GM19351 (cell line): ENCODE results near the gene LIN7A.
"Not testable (repeated sequence)": the region's sequence is repeated elsewhere in the genome, so short reads cannot be mapped to it uniquely, and the experiment has no call there.

Experiments
- ATAC-seq: cut with Tn5 transposase; IDR thresholded peaks from one replicate; pipeline ENCODE4 v1.9.1; 2021; ENCODE audit warnings: mild to moderate bottlenecking, moderate library complexity; ENCODE audit not compliant: unreplicated experiment

LIN7A gene

DNA sequence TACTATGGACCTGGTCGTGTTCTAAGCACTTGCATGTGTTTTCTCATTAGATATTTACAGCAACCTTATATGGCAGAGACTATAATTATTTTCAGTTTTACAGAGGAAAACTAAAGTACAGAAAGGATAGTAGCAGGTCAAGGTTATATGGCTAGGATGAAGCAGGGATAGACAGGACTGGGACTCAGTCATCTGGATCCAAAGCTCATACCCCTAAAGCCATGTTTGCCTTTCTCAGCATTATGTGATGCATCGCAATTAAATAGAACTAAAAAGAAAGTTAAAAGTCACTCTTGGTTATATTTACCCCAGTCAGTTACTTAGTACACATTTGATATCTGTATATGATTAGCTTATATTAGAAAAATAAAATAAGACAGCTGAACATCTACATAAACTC, 13.3 kb downstream of the LIN7A start:
- no peak for ATAC-seq

DNA sequence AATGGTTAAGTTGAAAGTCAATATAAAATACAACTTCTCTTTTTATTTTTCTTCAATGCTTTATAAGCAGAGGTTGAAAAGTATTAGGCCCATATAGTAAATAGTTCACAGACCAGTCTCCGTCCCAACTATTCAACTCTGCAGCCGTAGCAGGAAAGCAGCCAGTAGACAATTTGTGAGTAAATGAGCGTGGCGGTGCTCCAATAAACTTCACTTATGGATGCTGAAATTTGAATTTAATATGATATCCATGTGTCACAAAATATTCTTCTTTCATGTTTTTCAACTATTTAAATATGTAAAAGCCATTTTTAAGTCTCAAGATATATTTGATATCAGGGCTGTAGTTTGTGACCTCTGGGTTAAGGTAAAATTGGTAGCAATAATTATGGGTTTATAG, 17.7 kb downstream of the LIN7A start:
- ATAC-seq: no peak

DNA sequence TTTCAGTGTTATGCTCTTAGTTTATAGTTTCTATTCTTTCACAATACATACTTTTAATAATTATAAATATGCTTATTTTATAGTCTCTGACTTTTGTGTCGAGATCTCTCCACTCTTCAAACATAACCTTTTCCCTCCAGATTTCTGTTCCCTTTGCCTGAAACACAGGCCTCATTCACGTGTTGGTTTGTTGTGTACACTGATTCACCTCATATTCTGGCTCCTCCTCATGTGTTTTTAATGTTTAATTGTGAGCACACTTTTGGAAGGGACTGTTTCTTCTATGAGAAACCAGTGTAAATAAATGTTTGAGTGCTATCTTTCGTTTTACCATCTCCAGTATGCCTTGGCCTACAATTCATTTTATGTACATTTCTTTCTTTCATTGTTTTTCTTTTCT, 20.1 kb downstream of the LIN7A start:
- ATAC-seq: no peak

DNA sequence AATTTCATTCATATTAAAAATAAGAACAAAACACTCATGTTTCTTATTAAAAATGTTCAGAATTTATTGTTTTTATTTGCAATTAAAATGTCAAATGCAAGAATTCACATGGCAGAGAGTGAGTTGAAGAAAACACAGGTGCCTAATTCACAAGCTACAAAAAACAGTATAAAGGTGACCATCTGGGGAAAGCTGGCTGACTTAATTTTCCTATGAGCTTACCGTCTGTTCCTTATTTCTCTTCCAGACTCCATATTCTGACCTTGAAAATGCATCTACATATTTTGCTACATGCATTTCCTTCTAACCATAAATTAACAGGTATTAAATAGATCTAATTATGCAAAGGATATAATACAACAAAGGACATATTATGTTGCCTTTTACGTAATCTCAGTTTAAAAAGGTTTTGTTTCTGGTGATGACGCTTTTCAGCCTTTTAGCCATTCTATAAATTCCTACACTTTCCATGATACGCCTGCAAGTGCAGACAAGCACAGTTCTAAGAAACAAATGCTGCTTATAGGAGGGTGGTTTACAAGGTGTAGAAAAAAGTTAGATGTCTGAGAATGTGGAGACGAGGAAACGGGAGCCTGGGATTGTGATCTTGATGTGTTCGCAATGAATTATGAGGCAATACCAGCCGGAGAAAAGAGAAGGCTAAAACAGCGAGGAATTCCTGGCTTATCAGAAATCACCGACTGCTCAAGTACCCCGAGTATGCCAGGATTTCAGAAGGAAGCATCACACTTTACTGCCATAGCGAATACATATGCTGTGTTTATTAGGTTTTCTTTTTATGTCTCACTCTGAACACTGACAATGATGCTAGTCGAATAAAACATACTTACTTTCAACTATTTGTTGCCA, 24.6 kb downstream of the LIN7A start:
- ATAC-seq: no peak

GRCh38 chr12:80909370-80909769, 28.4 kb downstream of the LIN7A start:
- ATAC-seq: no peak

GRCh38 chr12:80902711-80903110, 35.0 kb downstream of the LIN7A start:
- no peak for ATAC-seq

- no peak for ATAC-seq
Measured at GRCh38 chr12:80901661-80902060, 36.1 kb downstream of the LIN7A start.

DNA sequence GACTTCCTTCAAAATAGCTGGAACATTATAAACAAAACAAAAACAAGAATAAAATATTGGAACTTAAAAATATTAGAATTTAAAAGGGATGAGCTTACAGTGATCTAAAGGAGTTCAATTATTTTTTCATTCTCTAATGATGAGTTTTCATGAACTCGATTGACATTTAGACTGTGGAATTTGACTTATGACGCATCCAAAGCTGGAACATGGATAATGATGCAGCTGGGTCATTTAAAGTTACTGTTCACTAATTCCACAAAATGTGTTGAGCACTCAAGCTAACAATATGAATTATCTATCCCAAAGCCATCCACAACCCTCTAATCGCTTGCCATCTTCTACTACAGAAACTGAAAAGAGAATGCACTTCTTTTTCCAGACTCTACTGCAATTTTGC, 42.5 kb downstream of the LIN7A start:
- no peak for ATAC-seq

DNA sequence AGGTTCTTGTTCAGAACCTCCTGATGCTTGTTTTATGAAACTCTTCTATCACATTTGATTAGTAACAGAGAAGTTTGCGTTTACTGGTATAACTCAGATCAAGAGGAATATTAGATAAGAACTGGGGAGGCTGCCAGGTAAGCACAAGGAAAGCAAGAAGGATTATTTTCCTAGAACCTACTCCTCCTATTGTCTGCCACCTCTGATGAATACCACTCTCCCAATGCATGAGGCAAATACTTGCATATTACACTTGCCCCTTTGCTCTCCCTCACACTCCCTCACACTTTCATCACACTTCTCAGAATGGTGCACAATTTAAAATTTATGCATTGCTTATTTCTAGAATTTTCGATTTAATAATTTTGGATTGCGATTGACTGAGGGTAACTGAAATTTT, 43.6 kb downstream of the LIN7A start:
- no peak for ATAC-seq

- ATAC-seq: peak; percentile 74
Measured at GRCh38 chr12:80892597-80893445, 44.9 kb downstream of the LIN7A start.

- no peak for ATAC-seq
Measured at GRCh38 chr12:80884651-80885050, 53.1 kb downstream of the LIN7A start.

DNA sequence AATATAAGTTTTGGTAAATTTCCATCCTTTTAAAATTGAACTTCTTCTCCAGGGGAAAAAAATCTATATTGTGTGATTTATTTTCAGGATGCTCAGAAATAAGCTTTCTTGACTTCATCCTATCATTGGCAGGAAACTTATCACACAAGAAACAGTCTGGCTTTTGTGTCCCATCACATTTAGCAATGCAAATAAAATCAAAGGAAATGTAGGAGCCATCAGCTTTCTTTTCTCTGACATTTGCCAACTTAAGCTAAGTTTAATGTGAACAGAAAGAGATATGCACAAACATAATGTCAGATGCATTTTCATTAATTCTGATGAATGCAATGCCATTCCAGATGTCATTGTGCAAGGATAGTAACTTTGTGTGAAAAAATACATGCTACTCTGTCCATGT, 56.6 kb downstream of the LIN7A start:
- no peak for ATAC-seq

DNA sequence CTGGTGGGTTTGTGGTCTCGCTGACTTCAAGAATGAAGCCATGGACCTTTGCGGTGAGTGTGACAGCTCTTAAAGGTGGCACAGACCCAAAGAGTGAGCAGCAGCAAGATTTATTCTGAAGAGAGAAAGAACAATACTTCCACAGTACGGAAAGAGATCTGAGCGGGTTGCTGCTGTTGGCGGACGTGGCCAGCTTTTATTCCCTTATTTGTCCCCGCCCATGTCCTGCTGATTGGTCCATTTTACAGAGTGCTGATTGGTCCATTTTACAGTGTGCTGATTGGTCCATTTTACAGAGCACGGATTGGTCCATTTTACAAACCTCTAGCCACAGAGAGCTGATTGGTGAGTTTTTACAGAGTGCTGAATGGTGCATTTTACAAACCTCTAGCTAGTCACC, 59.3 kb downstream of the LIN7A start:
- not testable (repeated sequence) for ATAC-seq

DNA sequence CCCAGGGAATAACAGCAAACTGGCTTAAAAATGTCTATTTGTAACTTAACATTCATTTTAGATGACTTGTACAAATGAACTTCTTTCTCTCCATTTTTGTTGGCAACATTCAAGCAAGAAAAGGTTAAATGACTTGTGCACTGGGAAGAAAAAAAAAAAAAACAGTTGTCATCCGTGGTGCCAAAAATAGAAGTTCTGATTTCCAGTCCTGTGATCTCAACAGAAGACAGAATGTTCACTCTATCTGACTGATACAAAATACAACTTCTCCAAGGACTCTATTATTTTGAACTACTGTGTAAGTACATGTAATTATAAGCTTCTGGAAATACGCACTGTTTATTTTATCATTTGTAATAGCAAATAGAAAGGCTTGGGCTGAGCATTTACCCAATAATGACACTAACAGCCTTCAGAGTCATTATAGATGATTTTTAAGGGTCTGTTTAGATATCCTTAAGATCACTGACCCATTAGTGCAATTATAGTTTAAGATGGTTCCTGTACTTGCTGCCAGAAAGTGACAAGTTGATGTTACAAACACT, 59.9 kb downstream of the LIN7A start:
- no peak for ATAC-seq

GRCh38 chr12:80872053-80872452, 65.7 kb downstream of the LIN7A start:
- ATAC-seq: no peak

DNA sequence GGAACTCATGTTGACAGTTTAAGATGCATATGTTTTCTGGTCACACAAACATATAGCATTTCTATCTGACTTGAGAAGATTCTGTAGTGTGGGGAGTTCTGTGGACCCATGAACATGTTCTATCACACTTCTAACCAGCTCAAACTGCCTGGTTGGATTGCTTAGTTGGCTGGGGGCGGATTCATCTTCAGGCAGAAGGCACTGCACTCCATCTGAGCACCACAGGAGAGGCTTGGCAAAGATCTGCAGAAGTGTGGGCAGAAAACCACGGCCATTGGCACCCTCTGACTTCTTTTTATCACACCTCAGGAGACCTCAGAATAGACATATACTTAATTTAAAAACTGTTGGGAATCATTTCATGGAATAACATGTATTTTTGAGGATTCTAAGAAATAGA, 68.5 kb downstream of the LIN7A start:
- no peak for ATAC-seq

DNA sequence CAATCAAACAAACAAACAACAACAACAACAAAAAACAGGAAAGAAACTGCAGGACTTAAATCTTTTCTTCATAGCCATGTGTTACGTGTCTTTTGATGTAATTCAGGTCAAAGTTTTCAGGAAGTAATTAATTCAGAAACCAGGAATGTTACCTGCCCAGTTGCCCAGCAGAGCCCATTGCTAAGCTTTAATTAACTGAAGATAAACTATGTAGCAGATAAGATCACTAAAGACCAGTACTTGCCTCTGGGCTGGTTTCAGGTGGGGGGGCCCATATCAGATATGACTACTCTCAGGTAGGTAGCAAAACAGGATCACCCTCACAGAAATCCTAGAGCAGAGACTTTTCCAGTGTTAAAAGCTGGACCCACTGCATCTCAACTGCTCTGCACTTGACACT, 69.2 kb downstream of the LIN7A start:
- no peak for ATAC-seq

- no peak for ATAC-seq
Measured at GRCh38 chr12:80867941-80868340, 69.8 kb downstream of the LIN7A start.

DNA sequence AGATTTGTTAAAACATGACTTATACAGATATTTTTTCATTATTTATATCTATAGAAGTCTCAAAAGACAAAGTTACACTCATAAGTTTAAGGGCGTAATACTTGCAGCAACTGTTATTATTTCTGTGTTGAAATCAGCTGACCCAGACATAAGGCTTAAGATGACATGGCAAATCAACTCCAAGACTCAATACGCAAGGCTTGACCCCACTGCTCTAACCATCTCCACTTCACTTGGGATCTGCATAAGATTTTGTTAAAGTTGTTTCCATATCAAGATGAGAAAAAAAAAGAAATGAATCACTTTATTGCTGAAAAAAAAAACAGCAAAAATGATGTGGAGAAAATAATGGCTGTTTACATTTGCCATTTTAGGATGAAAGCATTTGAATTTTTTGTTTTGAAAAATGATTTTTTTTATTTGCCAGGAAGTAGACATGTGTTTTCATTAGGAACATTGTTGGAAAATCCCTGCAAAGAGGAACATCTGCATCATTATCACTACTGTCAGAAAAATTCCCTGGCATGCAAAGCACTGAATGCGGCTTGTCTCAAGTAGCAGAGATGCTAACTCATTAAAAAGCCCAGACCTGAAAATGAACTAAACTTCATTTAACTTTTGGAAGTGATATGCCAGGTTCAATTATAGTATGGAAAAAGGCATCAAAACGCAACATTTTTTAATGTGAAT, 73.5 kb downstream of the LIN7A start:
- ATAC-seq: no peak

GRCh38 chr12:80862531-80862930, 75.2 kb downstream of the LIN7A start:
- no peak for ATAC-seq
